Peyer's patch (tissue), 4 donors: ENCODE results near the gene ZNF280D. TPM values are rescaled to one million over a fixed set of nuclear protein-coding genes. Genes with fewer than 3 reads are reported as not detected.
"Not testable (repeated sequence)": the region's sequence is repeated elsewhere in the genome, so short reads cannot be mapped to it uniquely, and the experiment has no call there.

Experiments
- DNase-seq, 3 donors: peaks; one replicate each; pipeline ENCODE4 v3.0.0-alpha.2; 2017 to 2019
- H3K27ac ChIP-seq, 4 donors: fragments of 200-600 bp; sonication (generic); one replicate each; pipeline ENCODE4 v1.5.1; 2016 to 2019
- H3K27me3 ChIP-seq, 2 donors: fragments of 200-600 bp; sonication (generic); one replicate each; pipeline ENCODE4 v1.5.1; 2019
- H3K36me3 ChIP-seq, 3 donors: fragments of 200-600 bp; sonication (generic); one replicate each; pipeline ENCODE4 v1.5.1; 2016 to 2019
- H3K4me1 ChIP-seq, 4 donors: fragments of 200-600 bp; sonication (generic); one replicate each; pipeline ENCODE4 v1.5.1; 2016 to 2019
- H3K4me3 ChIP-seq, 4 donors: fragments of 200-600 bp; sonication (generic); 1 replicate in 3 of 4; 2 replicates in 1 of 4; pipeline ENCODE4 v1.5.1; 2016 to 2019; ENCODE audit warnings: mild to moderate bottlenecking in 1 of 4
- H3K9me3 ChIP-seq, 4 donors: fragments of 200-600 bp; sonication (generic); one replicate each; pipeline ENCODE4 v1.5.1; 2016 to 2019; ENCODE audit warnings: mild to moderate bottlenecking in 1 of 4
- POLR2A ChIP-seq, 2 donors: fragments of 450-650 bp; IDR thresholded peaks; one replicate each; pipeline ENCODE4 v1.5.1; 2017; ENCODE audit warnings: antibody characterized with exemption in 2 of 2, mild to moderate bottlenecking in 2 of 2, moderate library complexity in 2 of 2
- total RNA-seq, 4 donors: library from RNA; depleted of rRNA; stranded (reverse); fragments of >200 nt; gene quantifications; one replicate each; pipeline ENCODE4 v1.1.0, GENCODE V29; 2016
- TF ChIP-seq, protein P1 (sequence below), 6 experiments: fragments of 450-650 bp in 4 of 6; fragments of 200-600 bp in 2 of 6; sonication (generic) in 1 of 6; IDR thresholded peaks; one replicate each; pipeline ENCODE4 v1.5.1; 2017 to 2019; ENCODE audit warnings: antibody characterized with exemption in 6 of 6, mild to moderate bottlenecking in 3 of 6, moderate library complexity in 1 of 6

Gene ZNF280D
- total RNA-seq: 10 to 100 TPM; 34.2 to 82.5 (median 45.1) TPM

DNA sequence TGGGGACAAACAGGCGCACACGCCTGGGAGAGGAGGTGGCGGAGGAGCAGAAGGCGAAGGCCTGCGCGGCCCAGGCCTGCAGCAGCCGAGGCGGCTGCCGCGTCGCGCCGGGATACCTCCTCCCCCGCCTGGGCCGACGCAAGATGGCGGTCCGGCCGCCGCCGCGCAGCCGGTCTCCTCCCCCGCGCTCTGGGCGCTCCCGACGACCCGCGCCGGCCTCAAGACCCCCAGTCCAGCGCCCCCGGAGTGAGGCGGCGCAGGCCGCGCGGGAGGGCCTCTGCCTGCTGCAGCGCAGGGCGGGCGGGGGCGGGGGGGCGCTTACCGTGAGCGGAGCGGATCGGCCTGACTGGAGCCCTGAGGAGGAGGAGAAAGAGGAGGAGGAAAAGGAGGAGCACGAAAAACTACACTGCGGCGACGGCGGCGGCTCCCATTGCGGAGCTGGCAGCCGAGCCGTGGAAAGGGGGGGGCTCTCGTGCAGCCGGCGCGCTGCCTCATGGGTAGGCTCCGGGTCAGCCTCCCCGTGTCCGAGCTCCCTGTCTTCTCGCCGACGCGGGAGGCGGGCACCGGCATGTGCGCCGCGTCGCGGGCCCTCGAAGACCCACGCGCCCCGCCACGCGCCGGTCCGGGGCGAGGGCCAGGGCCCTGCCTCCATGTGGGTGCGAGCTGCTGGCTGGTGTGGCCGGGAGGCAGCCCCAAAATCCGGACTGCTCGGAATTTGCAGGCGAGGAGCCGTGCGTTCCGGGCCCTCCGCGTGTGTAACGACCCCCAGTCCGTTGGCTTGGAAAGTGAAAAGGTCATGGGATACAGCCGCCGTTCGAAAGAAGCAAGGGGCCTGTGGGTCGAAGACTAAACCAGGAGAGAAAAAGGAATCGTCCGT, at the start of gene ZNF280D:
Gene ZNF280D, minus strand, starts transcription at position 374 of the 877 bp plus-strand sequence. CDS start 26,400 bp downstream, outside the sequence.
- H3K36me3 ChIP-seq: no peaks in the 10 kb centered on the region
- H3K9me3 ChIP-seq: no peaks in the 10 kb centered on the region
- TF ChIP-seq, protein P1, sequence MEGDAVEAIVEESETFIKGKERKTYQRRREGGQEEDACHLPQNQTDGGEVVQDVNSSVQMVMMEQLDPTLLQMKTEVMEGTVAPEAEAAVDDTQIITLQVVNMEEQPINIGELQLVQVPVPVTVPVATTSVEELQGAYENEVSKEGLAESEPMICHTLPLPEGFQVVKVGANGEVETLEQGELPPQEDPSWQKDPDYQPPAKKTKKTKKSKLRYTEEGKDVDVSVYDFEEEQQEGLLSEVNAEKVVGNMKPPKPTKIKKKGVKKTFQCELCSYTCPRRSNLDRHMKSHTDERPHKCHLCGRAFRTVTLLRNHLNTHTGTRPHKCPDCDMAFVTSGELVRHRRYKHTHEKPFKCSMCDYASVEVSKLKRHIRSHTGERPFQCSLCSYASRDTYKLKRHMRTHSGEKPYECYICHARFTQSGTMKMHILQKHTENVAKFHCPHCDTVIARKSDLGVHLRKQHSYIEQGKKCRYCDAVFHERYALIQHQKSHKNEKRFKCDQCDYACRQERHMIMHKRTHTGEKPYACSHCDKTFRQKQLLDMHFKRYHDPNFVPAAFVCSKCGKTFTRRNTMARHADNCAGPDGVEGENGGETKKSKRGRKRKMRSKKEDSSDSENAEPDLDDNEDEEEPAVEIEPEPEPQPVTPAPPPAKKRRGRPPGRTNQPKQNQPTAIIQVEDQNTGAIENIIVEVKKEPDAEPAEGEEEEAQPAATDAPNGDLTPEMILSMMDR (IDR thresholded peaks at IDR 0.05): no peak
- peak; percentile 34 to 49 for TF ChIP-seq POLR2A (IDR thresholded peaks at IDR 0.05)
- H3K27me3 ChIP-seq: no peaks in the 10 kb centered on the region
- peak within 1 kb of the TSS; percentile 70 to 91 (median 80) for H3K4me3 ChIP-seq
- H3K4me1 ChIP-seq: peaks cover 0 to 25% (median 0%) of the 10 kb centered on the region in 4 donors
- peak; percentile 81 to 93 (median 92) for DNase-seq
- H3K27ac ChIP-seq: peak within 1 kb of the TSS; percentile 89 to 98 (median 94)

DNA sequence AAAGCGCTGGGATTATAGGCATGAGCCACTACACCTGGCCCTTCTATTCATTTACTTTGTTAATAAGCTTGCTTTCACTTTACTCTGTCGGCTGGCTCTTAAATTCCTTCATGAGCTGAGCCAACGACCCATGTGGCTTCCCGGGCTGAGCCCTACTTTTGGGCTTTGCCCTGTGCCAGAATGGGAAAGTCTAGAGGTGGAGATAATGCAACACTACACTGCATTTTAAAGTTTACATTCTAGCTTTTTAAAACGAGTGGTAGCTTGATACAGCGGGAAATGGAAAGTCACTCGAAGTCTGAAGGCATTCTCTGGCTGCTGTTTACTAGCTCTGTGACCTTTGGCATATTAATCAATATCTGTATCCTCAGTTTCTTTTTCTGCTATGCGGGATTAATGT, 49.0 kb upstream of the ZNF280D start:
- Histone ChIP-seq H3K36me3 (no peaks in the 10 kb centered on the region), H3K27ac (no peak overlapping the region), H3K9me3 (no peaks in the 10 kb centered on the region), H3K27me3 (no peaks in the 10 kb centered on the region), H3K4me1 (no peaks in the 10 kb centered on the region), H3K4me3 (no peak overlapping the region)
- TF ChIP-seq, protein P1 (IDR thresholded peaks at IDR 0.05): no peak
- no peak for TF ChIP-seq POLR2A (IDR thresholded peaks at IDR 0.05)
- no peak for DNase-seq

DNA sequence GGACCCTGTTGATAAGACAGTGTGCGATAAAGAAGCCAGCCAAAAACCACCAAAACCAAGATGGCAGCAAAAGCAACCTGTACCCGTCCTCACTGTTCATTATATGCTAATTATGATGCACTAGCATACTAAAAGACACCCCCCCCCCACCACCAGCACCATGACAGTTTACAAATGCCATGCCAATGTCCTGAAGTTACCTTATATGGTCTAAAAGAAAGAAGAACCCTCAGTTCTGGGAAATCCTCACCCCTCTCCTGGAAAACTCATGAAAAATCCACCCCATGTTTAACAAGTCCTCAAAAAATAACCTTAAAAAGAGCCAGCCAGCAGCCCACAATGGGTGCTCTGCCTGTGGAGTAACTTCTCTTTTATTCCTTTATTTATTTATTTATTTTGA, 48.4 kb upstream of the ZNF280D start:
- H3K4me3 ChIP-seq: no peak overlapping the region
- H3K27me3 ChIP-seq: no peaks in the 10 kb centered on the region
- no peak for DNase-seq
- H3K4me1 ChIP-seq: no peaks in the 10 kb centered on the region
- TF ChIP-seq, protein P1 (IDR thresholded peaks at IDR 0.05): no peak
- TF ChIP-seq POLR2A (IDR thresholded peaks at IDR 0.05): no peak
- no peaks in the 10 kb centered on the region for H3K9me3 ChIP-seq
- no peak overlapping the region for H3K27ac ChIP-seq
- no peaks in the 10 kb centered on the region for H3K36me3 ChIP-seq

- not testable (repeated sequence) for H3K36me3 ChIP-seq, H3K9me3 ChIP-seq, H3K4me1 ChIP-seq, H3K27me3 ChIP-seq, H3K27ac ChIP-seq, DNase-seq, H3K4me3 ChIP-seq
Measured at GRCh38 chr15:56780102-56780725, 46.9 kb upstream of the ZNF280D start.

GRCh38 chr15:56779449-56779848, 46.1 kb upstream of the ZNF280D start:
- not testable (repeated sequence) for H3K4me1 ChIP-seq, H3K9me3 ChIP-seq, H3K36me3 ChIP-seq, H3K27ac ChIP-seq, H3K4me3 ChIP-seq, H3K27me3 ChIP-seq, DNase-seq

DNA sequence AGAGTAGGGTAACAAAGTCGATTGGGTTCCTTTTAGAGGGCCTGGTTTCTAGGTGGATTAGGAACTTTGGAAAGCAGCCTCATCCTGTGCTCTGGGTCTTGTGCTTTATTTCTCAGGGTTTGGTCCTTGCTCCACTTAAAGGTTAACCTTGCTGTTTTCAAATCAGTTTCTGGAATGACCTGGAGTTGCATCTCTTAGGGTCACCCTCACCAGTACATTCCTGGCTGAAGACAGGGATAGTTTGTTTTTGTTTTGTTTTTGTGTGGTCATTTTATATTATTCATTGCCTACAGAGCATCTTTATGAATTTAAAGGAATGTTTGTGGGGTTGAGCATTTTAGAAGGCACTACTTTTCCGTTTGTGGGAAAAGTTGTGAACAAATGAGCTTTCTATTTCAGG, 45.5 kb upstream of the ZNF280D start:
- H3K27me3 ChIP-seq: no peaks in the 10 kb centered on the region
- H3K4me3 ChIP-seq: no peak overlapping the region
- DNase-seq: no peak
- H3K4me1 ChIP-seq: no peaks in the 10 kb centered on the region
- H3K9me3 ChIP-seq: no peaks in the 10 kb centered on the region
- H3K27ac ChIP-seq: no peak overlapping the region
- no peak for TF ChIP-seq POLR2A (IDR thresholded peaks at IDR 0.05)
- TF ChIP-seq, protein P1 (IDR thresholded peaks at IDR 0.05): no peak
- no peaks in the 10 kb centered on the region for H3K36me3 ChIP-seq
